ENCODE measurements around the gene JRKL.

JRKL gene

DNA sequence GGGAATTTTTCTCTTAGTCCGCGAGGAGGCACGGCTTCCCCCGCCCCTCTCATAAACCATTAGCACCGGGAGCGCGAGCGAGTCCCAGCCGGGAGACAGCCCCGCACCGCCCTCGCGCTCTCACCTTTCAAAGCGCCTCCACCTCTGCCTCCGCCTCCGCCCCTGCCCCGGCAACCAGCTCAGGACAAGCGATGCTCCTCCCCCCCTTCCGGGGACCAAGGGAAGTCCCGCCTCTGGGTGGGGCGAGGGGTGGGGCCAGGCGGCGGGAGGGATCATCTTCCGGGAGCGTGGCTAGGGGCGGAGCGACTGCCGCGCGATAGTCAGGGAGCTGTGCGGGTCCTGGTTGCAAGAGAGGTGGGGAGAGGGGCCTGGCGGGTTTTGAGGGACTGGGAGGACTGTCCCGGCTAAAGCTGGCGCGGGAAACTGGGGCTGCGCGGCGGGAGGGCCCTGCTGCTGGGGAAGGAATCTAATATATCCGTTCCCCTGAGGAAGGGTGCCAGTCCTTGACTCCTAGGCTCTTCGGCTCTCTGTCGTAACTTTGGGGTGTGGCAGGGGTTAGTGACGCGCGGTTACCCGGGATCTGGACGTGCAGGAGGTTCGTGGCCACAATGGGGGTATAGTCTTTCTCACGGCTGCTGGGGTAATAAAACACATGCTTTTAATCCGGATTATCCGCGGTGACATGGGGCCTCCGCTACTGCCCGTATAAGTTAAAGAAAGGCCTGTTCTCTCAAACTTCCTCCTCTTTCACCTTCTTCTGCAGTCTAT is at the start of gene JRKL, which contains the start of gene CCDC82:
JRKL (plus strand) TSS at position 294 of the 768 bp plus-strand sequence. CDS start 637 bp downstream, outside the sequence.
CCDC82 (minus strand) TSS at position 193 of the 768 bp plus-strand sequence. CDS start 5,165 bp downstream, outside the sequence.
- peak; percentile 99 for DNase-seq

DNA sequence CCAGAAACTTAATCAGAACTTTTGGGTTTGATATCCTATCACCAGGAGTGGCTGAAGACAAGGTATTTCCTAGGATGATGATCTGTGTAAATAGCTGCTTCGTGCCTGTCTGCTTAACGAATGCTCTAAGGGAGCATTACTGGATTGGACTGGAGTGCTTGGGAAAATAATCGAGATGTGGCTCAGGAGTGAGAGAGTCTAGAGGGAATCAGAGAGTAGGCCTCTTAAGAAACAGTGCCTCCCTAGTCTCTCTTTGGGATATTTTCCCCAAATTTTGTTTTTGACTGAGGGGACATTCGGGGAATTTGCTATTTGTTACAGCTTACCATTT is 49.3 kb upstream of the JRKL start:
- DNase-seq: no peak

- peak; percentile 61 to 63 for DNase-seq
These were observed 48.4 kb upstream of the JRKL start for GRCh38 chr11:96341211-96342013.

- DNase-seq: no peak
These were observed 47.5 kb upstream of the JRKL start for GRCh38 chr11:96342014-96342960.

- DNase-seq: peak; percentile 89
These were observed 46.7 kb upstream of the JRKL start, which contains the start of gene MAML2 for GRCh38 chr11:96342961-96343711. MAML2 (minus strand) TSS chr11:96343195; CDS start chr11:96341895, 1,300 bp downstream.

GRCh38 chr11:96356848-96357247 is 33.0 kb upstream of the JRKL start:
- no peak for DNase-seq

DNA sequence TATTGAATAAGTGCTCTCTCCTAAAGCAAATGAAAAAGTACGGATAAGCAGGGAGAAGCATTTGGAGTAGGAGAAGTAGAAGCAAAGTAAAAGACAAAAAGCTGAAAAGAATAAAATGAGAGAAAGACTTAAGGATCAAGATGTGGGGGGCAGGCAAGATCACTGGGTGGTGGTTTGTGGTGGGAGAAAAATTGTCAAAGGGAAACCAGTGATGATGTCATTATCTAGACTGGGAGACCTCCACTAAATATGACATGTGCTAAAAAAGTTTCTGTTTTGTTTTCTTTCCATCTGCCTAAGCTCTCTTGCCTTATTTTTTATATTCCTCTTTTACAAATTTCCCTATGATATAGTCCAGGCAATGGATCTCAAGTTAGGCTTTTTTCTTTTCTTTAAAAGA is 32.0 kb upstream of the JRKL start:
- DNase-seq: no peak

DNA sequence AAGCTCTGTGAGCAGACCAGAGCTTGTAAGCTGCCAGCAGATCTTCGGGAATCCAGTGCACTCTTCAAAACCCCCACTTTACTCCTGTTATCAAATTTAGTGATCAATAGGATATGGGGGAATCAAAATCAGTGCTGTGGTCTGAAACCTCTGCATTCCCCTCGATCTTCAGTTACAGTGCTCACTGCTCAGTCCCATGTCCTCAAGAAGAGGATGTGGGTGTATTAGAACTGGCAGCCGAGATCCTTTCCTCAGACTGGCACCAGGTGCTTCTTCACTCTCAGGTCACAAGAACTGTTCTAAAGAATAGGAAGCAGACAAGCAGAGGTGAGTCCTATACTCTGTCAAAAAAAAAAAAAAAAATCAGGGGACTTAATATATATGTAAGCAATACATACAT is 31.5 kb upstream of the JRKL start:
- no peak for DNase-seq

DNA sequence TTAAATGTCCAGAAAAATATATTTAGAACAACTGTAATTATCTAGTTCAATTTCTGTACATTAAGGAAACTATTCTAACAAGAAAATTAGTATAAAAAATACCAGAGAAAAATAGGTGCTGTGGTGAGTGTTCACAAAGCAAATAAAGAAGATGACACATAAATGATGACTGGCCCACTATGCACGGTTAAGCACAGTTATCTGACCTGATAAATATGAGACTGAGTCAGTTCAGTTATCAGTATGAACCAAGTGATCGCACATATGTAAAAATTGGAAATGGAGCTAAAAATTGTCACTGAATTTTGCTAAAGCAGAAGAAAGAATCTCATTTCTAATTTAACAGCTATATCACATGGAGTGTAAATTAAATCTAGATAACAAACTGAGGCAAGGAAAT is 28.0 kb upstream of the JRKL start:
- no peak for DNase-seq

DNA sequence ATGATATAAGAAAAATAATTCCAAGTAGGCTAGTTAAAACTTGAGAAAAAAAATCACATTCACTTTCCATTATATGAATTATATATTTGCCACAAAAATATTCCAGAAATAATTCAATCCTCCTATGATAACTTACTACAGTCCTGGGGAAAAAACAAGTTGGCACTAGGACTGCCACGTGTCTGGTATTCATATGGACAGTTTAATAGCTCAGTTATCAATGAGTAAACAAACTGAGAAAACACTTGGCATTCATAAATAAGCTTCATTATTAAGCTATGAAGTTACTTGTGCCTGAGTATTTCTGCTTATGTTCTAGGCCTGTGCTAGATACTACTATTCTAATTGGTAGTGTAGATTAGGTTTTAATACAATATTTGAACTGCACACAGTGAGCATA is 24.3 kb upstream of the JRKL start:
- DNase-seq: no peak

GRCh38 chr11:96366024-96366423 is 23.8 kb upstream of the JRKL start:
- DNase-seq: no peak

DNA sequence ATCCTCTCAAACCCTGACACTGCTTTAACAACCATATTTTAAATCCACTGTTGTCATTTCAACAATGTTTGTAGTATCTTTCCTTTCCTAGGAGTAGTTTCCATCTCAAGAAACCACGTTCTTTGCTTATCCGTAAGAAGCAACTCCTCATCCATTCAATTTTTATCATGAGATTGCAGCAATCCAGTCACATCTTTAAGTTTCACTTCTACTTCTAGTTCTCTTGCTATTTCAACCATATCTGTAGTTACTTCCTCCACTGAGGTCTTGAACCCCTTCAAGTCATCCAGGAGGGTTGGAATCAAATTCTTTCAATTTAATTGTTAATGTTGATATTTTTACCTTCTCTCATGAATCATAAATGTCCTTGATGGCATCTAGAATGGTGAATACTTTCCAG is 22.5 kb upstream of the JRKL start:
- no peak for DNase-seq

DNA sequence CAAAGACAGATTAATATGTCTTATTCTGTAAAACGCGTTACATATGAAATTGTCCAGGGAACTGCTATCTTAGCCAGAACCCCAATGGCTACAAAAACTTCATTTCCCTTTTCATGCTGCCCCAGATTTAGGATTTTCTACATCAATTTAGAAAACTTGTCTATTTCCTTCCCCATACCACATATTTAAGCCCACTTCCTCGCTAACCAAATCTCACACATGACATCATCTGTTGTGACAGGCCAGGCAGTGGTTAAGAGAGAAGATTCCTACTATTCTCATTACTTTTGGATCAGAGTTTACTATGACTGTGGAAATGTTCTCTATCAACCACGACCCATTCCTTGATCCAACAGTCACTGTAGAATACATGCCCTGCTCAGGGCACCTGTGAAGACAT is 16.0 kb upstream of the JRKL start:
- no peak for DNase-seq

DNA sequence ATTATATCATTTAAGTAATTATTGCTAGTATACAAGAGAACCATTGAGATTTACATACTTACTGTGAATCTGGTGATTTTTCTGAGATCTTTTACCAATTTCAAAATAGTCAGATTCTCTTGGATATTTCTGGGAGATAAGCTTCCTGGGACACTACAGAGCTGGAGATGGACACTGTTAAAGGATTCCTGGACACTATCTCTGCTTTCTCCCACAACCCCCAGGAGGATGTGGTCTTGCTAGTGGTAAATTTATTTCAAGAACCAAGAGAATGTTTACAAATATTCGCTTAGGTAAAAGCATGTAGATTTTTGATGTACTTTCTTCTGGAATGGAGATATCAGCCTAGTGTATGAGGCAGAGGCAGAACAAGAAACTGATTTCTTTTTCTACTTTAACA is 13.0 kb upstream of the JRKL start:
- DNase-seq: no peak

DNA sequence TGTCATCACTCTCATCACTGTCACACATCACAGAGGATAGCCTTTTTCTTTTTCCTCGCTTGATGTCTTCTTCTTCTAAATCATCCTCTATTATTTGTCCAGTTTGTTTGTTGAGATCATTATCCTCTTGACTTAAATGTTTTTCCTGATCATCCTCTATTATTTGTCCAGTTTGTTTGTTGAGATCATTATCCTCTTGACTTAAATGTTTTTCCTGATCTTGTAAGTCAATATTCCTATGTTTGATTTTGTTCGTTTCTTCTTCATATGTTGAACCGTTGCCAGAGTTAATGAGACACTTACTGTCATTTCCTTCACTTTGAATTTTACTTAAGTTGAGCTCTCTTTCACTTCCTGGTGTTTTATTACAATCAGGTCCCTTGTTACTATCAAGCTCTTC is 5.7 kb upstream of the JRKL start:
- DNase-seq: no peak

- no peak for DNase-seq
These were observed 4.6 kb upstream of the JRKL start for GRCh38 chr11:96385187-96385586.

DNA sequence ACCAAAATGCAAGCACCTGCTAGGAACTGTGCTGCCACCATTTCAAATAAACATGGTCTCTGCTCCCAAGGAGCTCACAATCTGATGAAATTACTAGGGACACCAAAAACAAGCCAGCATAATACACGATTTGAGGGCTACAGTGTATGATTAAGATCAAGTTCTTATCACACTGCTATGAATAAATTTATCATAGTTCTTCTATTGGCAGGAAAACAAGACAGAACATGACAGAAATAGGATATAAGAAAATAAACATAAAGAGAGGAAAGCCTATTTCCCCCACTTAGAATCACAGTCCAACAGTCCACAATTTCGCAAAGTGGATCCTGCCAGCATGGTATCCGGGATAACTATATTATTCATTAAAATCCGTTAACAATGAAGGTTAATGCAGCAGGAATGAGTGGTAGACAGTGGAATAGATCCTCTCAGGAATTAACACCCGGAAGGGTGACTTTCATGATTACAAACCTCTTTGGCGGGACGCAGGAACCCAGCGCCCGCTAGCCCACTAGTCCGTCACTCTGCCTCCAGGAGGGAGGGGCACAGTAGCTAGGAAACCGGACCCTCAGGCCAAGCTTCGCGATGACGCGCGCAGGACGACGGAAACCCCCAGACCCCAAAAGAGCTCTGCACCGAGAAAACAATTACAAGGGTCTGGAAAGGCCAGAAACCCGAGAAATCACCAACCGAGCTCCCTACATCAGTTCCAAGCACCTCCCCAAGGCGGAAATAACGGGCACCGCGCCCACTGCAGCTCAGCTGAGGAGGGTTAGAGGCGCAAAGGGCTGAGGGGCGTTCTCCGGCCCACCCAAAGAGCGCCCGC is 708 bp upstream of the JRKL start:
- no peak for DNase-seq

DNA sequence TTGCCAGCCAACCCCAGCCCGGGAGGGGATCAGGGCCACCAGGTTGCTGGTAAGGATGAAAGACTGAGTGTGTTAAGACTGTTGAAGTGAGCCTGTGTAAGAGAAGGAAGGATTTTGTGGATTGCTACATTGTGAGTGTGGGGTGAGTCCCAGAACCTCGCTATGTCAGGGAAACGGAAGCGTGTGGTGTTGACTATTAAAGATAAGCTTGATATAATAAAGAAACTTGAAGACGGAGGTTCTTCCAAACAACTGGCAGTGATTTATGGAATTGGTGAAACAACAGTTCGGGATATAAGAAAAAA is 627 bp downstream of the JRKL start:
- DNase-seq: no peak

DNA sequence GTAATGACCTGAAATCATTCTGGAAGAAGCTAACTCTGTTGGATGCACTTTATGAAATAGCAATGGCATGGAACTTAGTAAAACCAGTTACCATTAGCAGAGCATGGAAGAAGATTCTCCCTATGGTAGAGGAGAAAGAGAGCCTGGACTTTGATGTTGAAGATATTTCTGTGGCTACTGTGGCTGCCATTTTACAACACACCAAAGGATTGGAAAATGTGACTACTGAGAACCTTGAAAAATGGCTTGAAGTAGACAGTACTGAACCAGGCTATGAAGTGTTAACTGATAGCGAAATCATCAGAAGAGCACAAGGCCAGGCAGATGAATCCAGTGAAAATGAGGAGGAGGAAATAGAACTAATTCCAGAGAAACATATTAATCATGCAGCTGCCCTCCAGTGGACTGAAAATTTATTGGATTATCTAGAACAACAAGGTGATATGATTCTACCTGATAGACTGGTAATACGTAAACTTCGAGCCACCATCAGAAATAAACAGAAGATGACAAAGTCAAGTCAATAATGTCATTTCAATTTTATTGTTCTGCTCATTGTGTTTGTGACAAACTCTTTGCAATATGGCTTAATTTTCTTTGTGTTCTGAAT is 2.0 kb downstream of the JRKL start:
- DNase-seq: no peak

- no peak for DNase-seq
These were observed 4.0 kb downstream of the JRKL start for GRCh38 chr11:96393753-96394348.

- no peak for DNase-seq
These were observed 5.0 kb downstream of the JRKL start for GRCh38 chr11:96394773-96395172.

All from stimulated activated CD4-positive, alpha-beta T cell treated with anti-CD3 and anti-CD28 coated beads, Interleukin-2, amount 100 ng/mL, for 24 hours (primary cell).